Fibroblast of skin of scalp (primary cell): ENCODE results near the gene AUTS2.

Experiments
- DNase-seq: peaks from one replicate; pipeline ENCODE4 v3.0.0-alpha.2; 2013

AUTS2 gene

GRCh38 chr7:70479153-70480021 is 881.1 kb downstream of the AUTS2 start:
- no peak for DNase-seq

DNA sequence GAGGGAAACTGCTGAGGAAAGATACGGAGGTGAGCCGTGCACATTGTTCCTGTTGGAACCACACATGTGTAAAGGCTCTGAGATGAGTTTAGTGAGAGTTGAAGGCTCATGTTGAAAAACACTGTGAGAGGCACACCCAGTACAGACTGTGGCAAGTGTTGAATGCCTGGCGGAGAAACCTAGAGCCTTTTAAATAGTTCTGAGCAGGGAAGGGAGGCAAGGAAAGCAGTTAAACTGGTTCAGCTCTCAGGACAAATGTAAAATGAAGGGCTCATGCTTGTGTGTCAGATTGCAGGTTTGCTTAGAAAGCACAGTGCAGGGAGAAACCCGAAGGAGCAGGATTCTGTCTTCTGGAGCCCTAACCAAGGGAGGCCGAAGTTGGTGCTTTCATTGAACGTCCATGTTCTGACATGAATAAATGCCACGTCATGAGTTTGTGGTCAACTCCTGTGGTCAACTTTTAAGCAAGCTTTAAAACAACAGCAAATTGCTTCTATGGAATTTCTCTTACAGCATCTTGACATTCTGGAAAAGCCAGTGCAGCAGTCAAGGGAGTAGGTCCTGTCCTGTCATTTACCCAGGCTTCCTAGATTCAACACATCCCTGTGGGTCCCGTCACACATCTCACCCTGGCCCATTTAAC is 882.8 kb downstream of the AUTS2 start:
- peak; percentile 31 for DNase-seq

DNA sequence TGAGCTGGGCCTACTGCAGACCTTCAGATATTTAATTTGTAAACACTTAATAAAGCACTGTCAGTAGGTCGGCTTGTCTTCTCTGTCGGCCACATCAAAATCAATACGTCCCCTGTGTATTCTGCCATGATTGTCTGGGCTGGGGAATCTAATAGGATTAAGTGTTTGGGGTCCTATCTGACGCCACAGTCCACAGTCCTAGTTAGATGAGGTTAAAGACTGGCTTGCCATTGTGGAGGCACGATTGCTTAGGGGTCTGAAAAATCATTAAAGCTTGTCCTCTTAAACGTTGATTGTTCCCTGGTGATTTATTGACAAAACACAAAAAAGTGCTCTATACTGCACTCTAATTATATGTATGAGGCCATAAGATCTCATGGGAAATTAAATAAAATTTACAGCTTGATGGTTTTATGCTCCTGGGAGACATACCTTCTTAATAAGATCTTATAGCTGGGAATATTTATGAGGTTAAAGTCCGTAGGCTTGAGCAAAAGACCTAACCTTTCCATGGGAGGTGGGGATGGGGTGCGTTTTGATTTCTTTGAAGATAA is 883.4 kb downstream of the AUTS2 start:
- no peak for DNase-seq

DNA sequence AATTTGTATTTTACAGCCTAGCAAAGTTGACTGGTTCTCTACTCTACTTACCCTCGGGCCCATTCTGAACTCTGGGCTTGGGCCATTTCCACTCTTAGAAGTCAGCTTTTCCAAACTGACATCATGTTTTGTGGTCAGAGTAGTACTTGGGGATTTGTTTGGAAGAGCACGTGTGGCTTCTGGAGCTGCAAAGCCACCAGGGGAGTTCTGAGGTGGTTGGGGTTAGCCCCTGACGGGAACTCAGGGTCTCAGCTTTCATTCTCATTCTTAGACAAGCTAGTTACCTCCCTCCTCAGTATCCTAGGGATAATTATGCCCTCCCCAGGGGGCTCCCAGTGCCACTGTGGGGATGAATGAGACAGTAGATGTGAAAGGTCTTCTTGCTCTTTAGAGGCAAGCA is 886.0 kb downstream of the AUTS2 start:
- no peak for DNase-seq

DNA sequence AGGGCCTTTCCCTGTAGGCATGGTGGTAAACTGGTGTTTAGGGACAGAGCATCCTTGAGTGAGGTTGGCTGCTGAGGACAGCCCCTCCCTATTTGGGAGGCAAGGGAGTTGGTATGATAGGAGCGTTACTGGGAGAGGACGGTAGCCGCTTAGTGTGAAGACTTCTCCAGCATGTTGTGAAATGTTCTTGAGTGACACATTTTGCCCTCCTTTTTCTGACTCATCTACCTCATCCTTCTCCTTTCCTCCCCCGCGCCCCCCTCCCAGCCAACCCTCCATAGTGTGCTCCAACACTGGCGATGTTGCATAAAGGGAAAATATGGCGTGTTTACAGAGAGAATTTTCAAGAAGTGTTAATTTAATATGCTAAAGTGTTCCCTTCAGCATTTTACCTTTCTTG is 888.7 kb downstream of the AUTS2 start:
- DNase-seq, result no peak

DNA sequence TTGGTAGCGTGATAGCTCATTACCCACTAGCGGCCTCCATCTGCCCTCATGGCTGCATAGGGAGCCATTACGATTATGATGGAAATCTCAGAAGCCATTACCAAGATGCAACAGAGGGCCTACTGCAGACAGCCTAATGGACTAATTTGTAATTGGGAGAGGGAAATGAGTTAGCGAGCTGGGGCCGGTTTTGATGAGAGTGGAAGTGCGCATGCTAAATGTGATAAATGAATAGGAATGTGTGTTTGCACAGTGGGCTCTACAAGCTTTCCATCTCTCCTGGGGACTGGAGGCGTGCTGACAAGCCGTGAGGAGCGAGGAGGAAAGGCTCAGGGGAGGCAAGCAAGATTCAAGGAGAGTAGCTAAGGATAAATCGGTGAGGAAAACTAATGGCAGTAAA is 889.2 kb downstream of the AUTS2 start:
- no peak for DNase-seq

DNA sequence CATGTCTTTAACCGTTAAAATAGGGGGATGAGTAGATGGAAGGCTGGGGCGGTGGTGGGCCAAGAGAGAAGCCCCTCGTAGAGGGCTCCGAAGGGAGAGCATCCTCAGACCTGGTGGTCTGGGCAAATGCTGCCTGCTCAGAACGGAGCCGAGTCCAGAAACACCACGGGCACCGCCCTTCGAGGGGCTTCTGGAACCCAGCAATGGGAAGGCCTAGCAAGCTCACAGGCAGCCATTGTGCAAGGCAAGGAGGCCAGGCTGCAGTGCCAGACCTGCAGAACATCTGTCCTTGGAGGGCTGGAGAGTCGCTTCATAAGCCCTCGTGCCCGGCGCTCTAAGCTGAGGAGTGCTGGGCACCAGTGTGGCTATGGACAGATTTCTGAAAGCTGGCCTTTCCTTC is 889.6 kb downstream of the AUTS2 start:
- no peak for DNase-seq

- DNase-seq, result peak; percentile 47
These were observed 891.5 kb downstream of the AUTS2 start for GRCh38 chr7:70489813-70490212.

GRCh38 chr7:70492625-70493024 is 894.4 kb downstream of the AUTS2 start:
- DNase-seq, result no peak

GRCh38 chr7:70494225-70495032 is 896.2 kb downstream of the AUTS2 start:
- DNase-seq, result no peak

- no peak for DNase-seq
These were observed 896.7 kb downstream of the AUTS2 start for GRCh38 chr7:70495033-70495376.

DNA sequence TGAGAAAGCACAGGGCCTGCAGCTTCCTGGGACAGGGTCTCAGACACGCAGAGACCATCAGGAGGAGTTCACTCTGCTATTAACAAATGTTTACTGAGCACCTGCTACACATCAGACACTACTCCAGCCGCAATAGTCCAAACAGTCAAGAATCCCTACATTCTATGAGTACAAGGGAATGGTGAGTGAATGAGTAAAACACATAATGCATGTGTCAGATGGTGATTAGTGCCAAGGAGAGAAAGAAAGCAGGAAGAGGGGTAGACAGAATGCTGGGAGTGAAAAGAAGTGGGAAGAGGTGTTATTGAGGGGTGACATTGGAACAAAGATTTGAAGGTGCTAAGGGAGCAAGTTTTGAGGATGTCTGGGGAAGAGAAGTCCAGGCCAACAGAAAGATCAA is 899.5 kb downstream of the AUTS2 start:
- DNase-seq, result no peak

DNA sequence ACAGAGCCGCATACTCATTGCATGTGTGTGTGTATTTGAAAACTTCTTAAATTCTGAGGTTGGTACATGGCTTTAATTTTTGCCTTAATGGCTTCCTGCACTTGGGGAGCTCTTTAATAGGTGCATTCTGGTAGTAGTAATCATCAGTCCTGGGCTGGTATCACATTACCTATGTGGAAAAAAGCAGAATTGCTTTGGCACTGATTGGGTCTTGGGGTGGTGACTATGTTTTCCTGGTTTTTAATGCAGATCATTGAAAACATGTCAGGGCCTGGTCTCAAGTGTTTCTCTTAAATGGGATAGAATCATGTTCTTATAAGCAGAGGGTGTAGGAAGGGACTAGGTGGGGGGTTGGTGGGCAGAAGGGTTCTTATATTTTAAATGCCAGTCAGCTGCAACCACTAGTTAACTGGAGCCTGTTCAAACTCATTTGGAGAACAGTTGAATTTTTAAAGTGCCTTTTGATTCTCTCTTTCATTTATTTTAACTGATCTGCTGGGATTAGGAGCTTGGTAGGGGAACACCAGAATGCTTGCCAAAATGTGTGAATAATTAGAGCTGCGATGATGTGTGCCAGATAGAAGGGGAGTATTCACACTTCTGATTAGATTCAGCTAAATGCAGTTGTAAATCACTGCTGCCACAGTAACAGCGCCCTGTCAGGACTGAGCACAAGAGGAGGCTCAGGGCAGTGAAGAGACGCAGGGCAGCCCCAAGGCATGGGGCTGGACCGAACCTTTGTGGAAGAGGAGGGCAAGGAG is 900.1 kb downstream of the AUTS2 start:
- DNase-seq, result no peak

DNA sequence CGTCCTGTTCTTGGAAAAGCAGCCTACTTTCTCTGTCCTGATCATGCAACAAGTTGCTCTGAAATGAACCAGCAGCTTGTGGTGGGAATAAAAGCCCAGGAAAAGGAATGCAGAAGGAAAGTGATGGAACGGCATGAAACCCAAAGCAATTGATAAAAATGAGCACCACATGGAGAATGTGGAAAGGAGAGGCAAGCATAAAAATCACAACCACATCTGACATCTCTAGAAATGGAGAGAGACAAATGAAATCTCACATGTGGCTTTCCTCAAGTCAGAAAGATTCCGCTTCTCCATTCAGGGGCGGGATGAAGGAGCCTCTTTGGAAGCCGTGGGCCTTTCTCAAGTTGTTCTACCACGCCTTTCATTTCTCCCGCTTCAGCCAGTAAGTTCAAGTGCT is 902.0 kb downstream of the AUTS2 start:
- no peak for DNase-seq

GRCh38 chr7:70502117-70502863 is 904.0 kb downstream of the AUTS2 start:
- no peak for DNase-seq

- DNase-seq, result no peak
These were observed 906.0 kb downstream of the AUTS2 start for GRCh38 chr7:70504254-70504653.

DNA sequence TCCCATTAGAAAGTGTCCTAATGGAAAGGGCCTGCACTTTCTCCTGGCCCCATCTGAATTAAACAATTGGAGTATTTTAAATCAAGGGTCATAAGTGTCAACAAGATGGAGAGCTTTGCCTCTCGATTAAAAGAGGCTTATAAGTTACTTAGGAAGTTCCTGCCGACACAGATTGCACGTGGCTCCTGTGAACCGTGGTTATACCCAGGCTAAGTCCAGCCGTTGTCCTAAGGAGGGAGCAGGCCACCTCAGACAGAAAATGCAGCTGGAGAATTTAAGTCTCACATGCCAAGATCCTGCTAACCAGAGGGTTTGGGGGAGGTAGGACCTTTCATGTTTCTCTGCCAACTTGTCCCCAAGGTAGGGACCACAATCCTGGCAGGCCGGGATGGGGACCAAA is 907.2 kb downstream of the AUTS2 start:
- DNase-seq, result no peak

- DNase-seq, result no peak
These were observed 907.6 kb downstream of the AUTS2 start for GRCh38 chr7:70505886-70506285.

- DNase-seq, result peak; percentile 12
These were observed 908.2 kb downstream of the AUTS2 start for GRCh38 chr7:70506434-70506833.

DNA sequence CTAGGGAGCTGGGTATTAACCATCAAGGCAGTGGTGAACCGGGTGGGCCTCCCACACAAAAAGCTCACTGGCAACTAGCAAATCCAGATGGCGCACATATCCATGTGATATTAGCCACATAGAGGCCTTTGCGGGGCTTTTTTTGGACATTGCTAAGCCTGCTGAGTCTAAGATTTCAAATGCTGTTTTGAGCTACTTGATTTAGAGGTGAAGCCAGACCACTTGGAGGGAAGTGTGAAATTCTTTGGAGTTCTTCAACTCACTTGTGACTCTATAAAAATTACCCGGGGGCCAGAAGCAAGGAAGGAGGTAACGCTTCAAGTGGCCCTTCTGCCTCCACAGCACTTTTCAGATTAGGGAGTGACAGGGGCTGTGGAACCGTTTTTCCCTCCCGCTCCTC is 913.9 kb downstream of the AUTS2 start:
- no peak for DNase-seq

- no peak for DNase-seq
These were observed 914.5 kb downstream of the AUTS2 start for GRCh38 chr7:70512761-70513160.

DNA sequence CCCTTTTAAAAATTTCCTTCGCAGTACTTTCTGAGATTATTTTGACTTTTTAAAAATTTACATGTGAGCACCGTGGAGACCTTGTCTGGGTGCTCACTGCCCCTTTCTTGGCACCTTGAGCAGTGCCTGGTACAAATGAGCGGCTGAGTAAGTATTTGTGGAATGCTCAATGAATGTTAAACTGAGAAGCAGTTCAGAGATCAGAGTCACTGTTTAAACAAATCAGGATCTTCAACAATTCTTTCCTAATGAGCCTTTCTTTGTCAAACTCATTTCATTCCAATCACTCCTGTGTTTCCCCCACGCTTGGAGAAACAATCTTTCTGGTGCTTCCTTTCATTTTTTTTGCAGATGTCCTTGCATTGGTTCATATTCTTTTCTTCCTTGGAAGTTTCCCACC is 922.3 kb downstream of the AUTS2 start:
- peak; percentile 45 for DNase-seq
